Fibroblast of mammary gland (primary cell): ENCODE results near the gene BIK.

ENCODE experiments used
- DNase-seq: peaks from one replicate; pipeline ENCODE4 v3.0.0-alpha.2; 2010; ENCODE audit warnings: low read depth
- H3K4me3 ChIP-seq: 2 replicates; pipeline ENCODE4 v1.5.1; 2011; ENCODE audit warnings: low read depth, mild to moderate bottlenecking, low read length, moderate library complexity; ENCODE audit not compliant: control insufficient read depth
- CTCF ChIP-seq: conservative IDR thresholded peaks from 2 replicates; pipeline ENCODE4 v1.5.1; 2011; ENCODE audit warnings: low read depth, low read length, inconsistent platforms; ENCODE audit not compliant: control insufficient read depth, insufficient read depth

BIK gene

GRCh38 chr22:43092085-43092484 is 18.5 kb upstream of the BIK start:
- TF ChIP-seq CTCF, result no peak
- no peak for DNase-seq
- no peak overlapping the region for H3K4me3 ChIP-seq

GRCh38 chr22:43094085-43094484 is 16.5 kb upstream of the BIK start:
- no peak overlapping the region for H3K4me3 ChIP-seq
- no peak for DNase-seq
- TF ChIP-seq CTCF, result no peak

GRCh38 chr22:43094551-43094950 is 16.0 kb upstream of the BIK start:
- H3K4me3 ChIP-seq, result no peak overlapping the region
- DNase-seq, result no peak
- TF ChIP-seq CTCF, result no peak

GRCh38 chr22:43096420-43096819 is 14.1 kb upstream of the BIK start:
- TF ChIP-seq CTCF, result no peak
- no peak overlapping the region for H3K4me3 ChIP-seq

GRCh38 chr22:43098356-43098755 is 12.2 kb upstream of the BIK start:
- no peak for TF ChIP-seq CTCF
- H3K4me3 ChIP-seq, result no peak overlapping the region
- DNase-seq, result no peak

More at GRCh38 chr22:43096420-43096819, 14.1 kb upstream of the BIK start:
- DNase-seq, result no peak

- no peak for DNase-seq
- no peak overlapping the region for H3K4me3 ChIP-seq
- no peak for TF ChIP-seq CTCF
These were observed 11.5 kb upstream of the BIK start for GRCh38 chr22:43099095-43099494.

- no peak overlapping the region for H3K4me3 ChIP-seq
- DNase-seq, result no peak
- no peak for TF ChIP-seq CTCF
These were observed 10.3 kb upstream of the BIK start for GRCh38 chr22:43100225-43100624.
